Measurements from ENCODE around the gene RAD9A. TPM values are rescaled to one million over a fixed set of nuclear protein-coding genes. Genes with fewer than 3 reads are reported as not detected.

The RAD9A gene
- total and polyA plus RNA-seq, 9 of the 15 experiments (the other 6 are each of a cell fraction or from before 2014, with no cell fraction given): 1.4 to 41.2 (median 16.1) TPM

- TF ChIP-seq NFYB (IDR thresholded peaks at IDR 0.05; ENCODE audit: extremely low read depth, insufficient read length) (no peak), ZNF551 (CRISPR knock-in tag; IDR thresholded peaks at IDR 0.05) (no peak), KLF10 (CRISPR knock-in tag; IDR thresholded peaks at IDR 0.05) (no peak), ZNF175 (CRISPR knock-in tag; IDR thresholded peaks at IDR 0.05; ENCODE audit: low read depth) (0 out of 2 replicates have a peak, but pooled peaks have one; percentile 58), HIVEP1 (CRISPR knock-in tag; IDR thresholded peaks at IDR 0.05) (0 out of 2 replicates have a peak, but pooled peaks have one; percentile 25), ZNF134 (CRISPR knock-in tag; conservative IDR thresholded peaks at IDR 0.05) (no peak), TEAD1 (CRISPR knock-in tag; IDR thresholded peaks at IDR 0.05) (peak in 1 of 2 experiments; percentile 73; a peak in 2 of 4 replicates), MAZ (CRISPR knock-in tag; conservative IDR thresholded peaks at IDR 0.05 in 1 of 2, IDR thresholded peaks at IDR 0.05 in 1 of 2) (peak; percentile 63 to 66; a peak in 3 of 4 replicates), ZSCAN32 (CRISPR knock-in tag; IDR thresholded peaks at IDR 0.05) (0 out of 2 replicates have a peak, but pooled peaks have one; percentile 34), PKNOX1 (IDR thresholded peaks at IDR 0.05) (peak; percentile 67), MAFK (IDR thresholded peaks at IDR 0.05; ENCODE audit: low read length) (peak; percentile 80), HMG20B (CRISPR knock-in tag; IDR thresholded peaks at IDR 0.05) (no peak), ETV5 (CRISPR knock-in tag; IDR thresholded peaks at IDR 0.05; ENCODE audit: low read depth) (no peak), SOX6 (IDR thresholded peaks at IDR 0.05) (peak; percentile 41; the same call in 1 of the 2 replicates), CREM (IDR thresholded peaks at IDR 0.05; ENCODE audit: low read depth) (peak; percentile 46; the same call in 1 of the 2 replicates), GATA2 (CRISPR knock-in tag; IDR thresholded peaks at IDR 0.05) (peak; percentile 65), RNF2 (IDR thresholded peaks at IDR 0.05) (0 out of 2 replicates have a peak, but pooled peaks have one; percentile 30), BRF1 (IDR thresholded peaks at IDR 0.05; ENCODE audit: borderline replicate concordance, extremely low read depth, insufficient read length) (no peak), NR2C2 (CRISPR knock-in tag; IDR thresholded peaks at IDR 0.05) (no peak), NR2C2 (tag; IDR thresholded peaks at IDR 0.05) (peak; percentile 52), SMARCA4 (IDR thresholded peaks at IDR 0.05) (peak; percentile 86)
- TF ChIP-seq, protein P1, sequence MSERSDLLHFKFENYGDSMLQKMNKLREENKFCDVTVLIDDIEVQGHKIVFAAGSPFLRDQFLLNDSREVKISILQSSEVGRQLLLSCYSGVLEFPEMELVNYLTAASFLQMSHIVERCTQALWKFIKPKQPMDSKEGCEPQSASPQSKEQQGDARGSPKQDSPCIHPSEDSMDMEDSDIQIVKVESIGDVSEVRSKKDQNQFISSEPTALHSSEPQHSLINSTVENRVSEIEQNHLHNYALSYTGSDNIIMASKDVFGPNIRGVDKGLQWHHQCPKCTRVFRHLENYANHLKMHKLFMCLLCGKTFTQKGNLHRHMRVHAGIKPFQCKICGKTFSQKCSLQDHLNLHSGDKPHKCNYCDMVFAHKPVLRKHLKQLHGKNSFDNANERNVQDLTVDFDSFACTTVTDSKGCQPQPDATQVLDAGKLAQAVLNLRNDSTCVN (CRISPR knock-in tag; IDR thresholded peaks at IDR 0.05): peak; percentile 23; the same call in 1 of the 2 replicates
- TF ChIP-seq, protein P2, sequence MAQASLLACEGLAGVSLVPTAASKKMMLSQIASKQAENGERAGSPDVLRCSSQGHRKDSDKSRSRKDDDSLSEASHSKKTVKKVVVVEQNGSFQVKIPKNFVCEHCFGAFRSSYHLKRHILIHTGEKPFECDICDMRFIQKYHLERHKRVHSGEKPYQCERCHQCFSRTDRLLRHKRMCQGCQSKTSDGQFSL (CRISPR knock-in tag; IDR thresholded peaks at IDR 0.05): no peak
- TF ChIP-seq, protein P2 (tag; IDR thresholded peaks at IDR 0.05): no peak
Measured at GRCh38 chr11:67379061-67380058, 12.4 kb upstream of the RAD9A start (continued).
